ENCODE results near the gene PDCD2L. TPM values are rescaled to one million over a fixed set of nuclear protein-coding genes. Genes with fewer than 3 reads are reported as not detected.

Gene PDCD2L
- total RNA-seq (1 to 10 TPM; 4.2 to 8.3 (median 5.5) TPM), polyA plus RNA-seq (10 to 100 TPM; 10.8 to 11.2 TPM)

GRCh38 chr19:34404109-34404909 lies at the start of gene PDCD2L:
PDCD2L (plus strand) TSS chr19:34404399; CDS start chr19:34404431, 32 bp downstream.
- H3K4me1 ChIP-seq = peaks cover 0 to 8% (median 0%) of the 10 kb centered on the region in 3 donors
- H3K27ac ChIP-seq = peak within 1 kb of the TSS; percentile 40 to 64 (median 53)
- DNase-seq (peak; percentile 91 to 98 (median 93)), FAIRE-seq (no peak), ATAC-seq (peak; percentile 96 to 98 (median 97))
- TF ChIP-seq CTCF (IDR thresholded peaks at IDR 0.05) = no peak
- WGBS, 2 donors = 1% methylated on average over 65 to 69 of the region's 69 CpGs
- H3K9me3 ChIP-seq = no peaks in the 10 kb centered on the region
- peak within 1 kb of the TSS; percentile 49 to 99 (median 86) for H3K4me3 ChIP-seq
- intact Hi-C loops (cut with DNase I) = no loop called here
- H3K36me3 ChIP-seq = peaks cover 0 to 7% (median 6%) of the 10 kb centered on the region in 3 donors
- H3K27me3 ChIP-seq = no peaks in the 10 kb centered on the region

- WGBS, 2 donors = 91 to 95% methylated on average over 8 of the region's 8 CpGs
- TF ChIP-seq CTCF (IDR thresholded peaks at IDR 0.05) = no peak
- peak in 1 of 6 donors; percentile 12 for DNase-seq
- peaks cover 0 to 11% (median 0%) of the 10 kb centered on the region in 3 donors for H3K4me1 ChIP-seq
- no peaks in the 10 kb centered on the region for H3K27me3 ChIP-seq
- ATAC-seq = no peak
- no peak for FAIRE-seq
- H3K27ac ChIP-seq = no peak overlapping the region
- intact Hi-C loops (cut with DNase I) = no loop called here
- no peak overlapping the region for H3K4me3 ChIP-seq
- no peaks in the 10 kb centered on the region for H3K9me3 ChIP-seq
- H3K36me3 ChIP-seq = peaks cover 0 to 24% (median 0%) of the 10 kb centered on the region in 3 donors
Measured at GRCh38 chr19:34355201-34355600, 49.0 kb upstream of the PDCD2L start.

- H3K27ac ChIP-seq = no peak overlapping the region
- H3K4me1 ChIP-seq = peaks cover 0 to 11% (median 0%) of the 10 kb centered on the region in 3 donors
- no peak for TF ChIP-seq CTCF (IDR thresholded peaks at IDR 0.05)
- ATAC-seq (no peak), DNase-seq (peak in 1 of 6 donors; percentile 5), FAIRE-seq (no peak)
- H3K4me3 ChIP-seq = no peak overlapping the region
- 87 to 90% methylated on average over 4 of the region's 4 CpGs for WGBS, 2 donors
- H3K36me3 ChIP-seq = peaks cover 0 to 19% (median 0%) of the 10 kb centered on the region in 3 donors
- no peaks in the 10 kb centered on the region for H3K9me3 ChIP-seq
- intact Hi-C loops (cut with DNase I) = no loop called here
- no peaks in the 10 kb centered on the region for H3K27me3 ChIP-seq
Measured at GRCh38 chr19:34356875-34357274, 47.3 kb upstream of the PDCD2L start.

DNA sequence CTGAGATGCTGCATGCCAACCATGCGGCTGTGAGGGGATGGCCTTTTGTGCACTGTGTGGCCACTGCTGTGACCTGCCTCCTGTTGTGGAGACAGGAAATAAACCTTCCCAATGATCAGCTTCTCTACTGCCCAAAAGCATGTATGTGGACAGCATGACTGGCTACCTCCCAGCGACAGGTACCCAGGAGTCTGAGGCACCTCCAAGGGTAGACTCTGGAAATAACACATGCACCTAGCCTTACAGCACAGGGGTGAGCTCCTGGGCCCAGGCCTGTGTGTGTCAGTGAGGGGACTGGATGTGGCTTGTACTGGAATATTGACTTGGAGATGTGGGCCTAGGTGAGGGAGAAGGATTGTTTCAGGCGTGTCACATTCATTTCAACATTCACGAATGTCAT lies 46.8 kb upstream of the PDCD2L start:
- peak in 2 of 6 donors; percentile 19 to 29 for DNase-seq
- FAIRE-seq = no peak
- Histone ChIP-seq H3K36me3 (peaks cover 0 to 14% (median 0%) of the 10 kb centered on the region in 3 donors), H3K4me3 (no peak overlapping the region), H3K4me1 (peaks cover 0 to 11% (median 0%) of the 10 kb centered on the region in 3 donors), H3K9me3 (no peaks in the 10 kb centered on the region), H3K27me3 (no peaks in the 10 kb centered on the region), H3K27ac (no peak overlapping the region)
- intact Hi-C loops (cut with DNase I) = no loop called here
- TF ChIP-seq CTCF (IDR thresholded peaks at IDR 0.05) = no peak
- ATAC-seq = no peak
- WGBS, 2 donors = 80 to 93% methylated on average over 4 of the region's 4 CpGs
